ENCODE data around the gene SEMA4A.
A peak's percentile ranks its signal among the peaks of the same experiment; 100 is the strongest.
"Not testable (repeated sequence)": the region's sequence is repeated elsewhere in the genome, so short reads cannot be mapped to it uniquely, and the experiment has no call there.

The SEMA4A gene

GRCh38 chr1:156119503-156120209, 33.7 kb upstream of the SEMA4A start:
- no peak for DNase-seq (ENCODE audit: low spot score)

GRCh38 chr1:156120318-156120717, 33.1 kb upstream of the SEMA4A start:
- DNase-seq (ENCODE audit: low spot score) = no peak

GRCh38 chr1:156121005-156121404, 32.4 kb upstream of the SEMA4A start:
- DNase-seq (ENCODE audit: low spot score) = not testable (repeated sequence)

GRCh38 chr1:156121457-156121856, 31.9 kb upstream of the SEMA4A start:
- DNase-seq (ENCODE audit: low spot score) = no peak

- DNase-seq (ENCODE audit: low spot score) = no peak
Observed at GRCh38 chr1:156122086-156122485, 31.3 kb upstream of the SEMA4A start.

- no peak for DNase-seq (ENCODE audit: low spot score)
Observed at GRCh38 chr1:156122519-156123355, 30.6 kb upstream of the SEMA4A start.

GRCh38 chr1:156123356-156124196, 29.8 kb upstream of the SEMA4A start:
- no peak for DNase-seq (ENCODE audit: low spot score)

GRCh38 chr1:156124557-156125483, 28.6 kb upstream of the SEMA4A start:
- DNase-seq (ENCODE audit: low spot score) = no peak

GRCh38 chr1:156125544-156125943, 27.8 kb upstream of the SEMA4A start:
- not testable (repeated sequence) for DNase-seq (ENCODE audit: low spot score)

- no peak for DNase-seq (ENCODE audit: low spot score)
Observed at GRCh38 chr1:156126043-156126629, 27.2 kb upstream of the SEMA4A start.

GRCh38 chr1:156126630-156127534, 26.5 kb upstream of the SEMA4A start:
- no peak for DNase-seq (ENCODE audit: low spot score)

- no peak for DNase-seq (ENCODE audit: low spot score)
Observed at GRCh38 chr1:156128308-156128653, 25.1 kb upstream of the SEMA4A start.

GRCh38 chr1:156128654-156129597, 24.5 kb upstream of the SEMA4A start:
- DNase-seq (ENCODE audit: low spot score) = no peak

- peak; percentile 96 for DNase-seq (ENCODE audit: low spot score)
Observed at GRCh38 chr1:156129687-156130577, 23.5 kb upstream of the SEMA4A start.

GRCh38 chr1:156130578-156130942, 22.8 kb upstream of the SEMA4A start:
- no peak for DNase-seq (ENCODE audit: low spot score)

GRCh38 chr1:156134716-156135435, 18.5 kb upstream of the SEMA4A start:
- DNase-seq (ENCODE audit: low spot score) = no peak

All from HuH-7 (cell line).